ENCODE measurements around the gene NCKAP1.

GRCh38 chr2:183037553-183038340 lies 510 bp downstream of the NCKAP1 start:
- no peak for TF ChIP-seq CTCF (IDR thresholded peaks at IDR 0.05)
- TF ChIP-seq POLR2A (IDR thresholded peaks at IDR 0.05): no peak
